ENCODE measurements around the gene CYBRD1. TPM values are rescaled to one million over a fixed set of nuclear protein-coding genes. Genes with fewer than 3 reads are reported as not detected.
A peak's percentile ranks its signal among the peaks of the same experiment; 100 is the strongest.

The CYBRD1 gene
- total and polyA plus RNA-seq, 7 donors, result 12.3 to 47.3 (median 15.2) TPM

- ATAC-seq (no peak), DNase-seq (no peak)
- Histone ChIP-seq H3K9me3 (no peaks in the 10 kb centered on the region), H3K4me3 (no peak overlapping the region), H3K36me3 (ENCODE audit: insufficient read depth in 1 of 2, low read depth in 1 of 2) (no peaks in the 10 kb centered on the region), H3K27ac (no peak overlapping the region), H3K4me1 (no peaks in the 10 kb centered on the region), H3K27me3 (ENCODE audit: insufficient read depth in 3 of 3, low read length in 2 of 3) (no peaks in the 10 kb centered on the region)
- TF ChIP-seq CTCF (IDR thresholded peaks at IDR 0.05), result no peak
- 20 to 59% (median 31%) methylated on average over 3 of the region's 3 CpGs for WGBS, 3 donors
- intact Hi-C loops (cut with DNase I), result no loop called here
These were observed 45.8 kb downstream of the CYBRD1 start for GRCh38 chr2:171568089-171568488.

- DNase-seq, result no peak
- WGBS, 3 donors, result 66 to 76% (median 73%) methylated on average over 7 of the region's 7 CpGs
- Histone ChIP-seq H3K9me3 (no peaks in the 10 kb centered on the region), H3K4me3 (no peak overlapping the region), H3K36me3 (ENCODE audit: insufficient read depth in 1 of 2, low read depth in 1 of 2) (no peaks in the 10 kb centered on the region), H3K27me3 (ENCODE audit: insufficient read depth in 3 of 3, low read length in 2 of 3) (no peaks in the 10 kb centered on the region), H3K4me1 (no peaks in the 10 kb centered on the region), H3K27ac (no peak overlapping the region)
- no peak for ATAC-seq
- no peak for TF ChIP-seq CTCF (IDR thresholded peaks at IDR 0.05)
- intact Hi-C loops (cut with DNase I), result loop anchor here in 1 of 2 donors (10.0 kb wide), 1 partner anchor 563 kb away; no protein-coding TSS in a partner anchor
These were observed 49.4 kb downstream of the CYBRD1 start for GRCh38 chr2:171571721-171572120.

GRCh38 chr2:171574149-171574795, 52.0 kb downstream of the CYBRD1 start:
- Histone ChIP-seq H3K36me3 (ENCODE audit: insufficient read depth in 1 of 2, low read depth in 1 of 2) (no peaks in the 10 kb centered on the region), H3K27ac (no peak overlapping the region), H3K4me1 (no peaks in the 10 kb centered on the region), H3K4me3 (no peak overlapping the region), H3K27me3 (ENCODE audit: insufficient read depth in 3 of 3, low read length in 2 of 3) (no peaks in the 10 kb centered on the region), H3K9me3 (no peaks in the 10 kb centered on the region)
- intact Hi-C loops (cut with DNase I), result loop anchor here in 1 of 2 donors (10.0 kb wide), 1 partner anchor 561 kb away; no protein-coding TSS in a partner anchor
- 24 to 26% (median 25%) methylated on average over 21 of the region's 21 CpGs for WGBS, 3 donors
- peak; percentile 93 for TF ChIP-seq CTCF (IDR thresholded peaks at IDR 0.05)
- ATAC-seq, result peak; percentile 67 to 90 (median 81)
- peak; percentile 74 to 88 for DNase-seq

- WGBS, 3 donors, result 62 to 74% (median 68%) methylated on average over 5 of the region's 5 CpGs
- intact Hi-C loops (cut with DNase I), result loop anchor here in 1 of 2 donors (10.0 kb wide), 1 partner anchor 559 kb away; no protein-coding TSS in a partner anchor
- no peak for ATAC-seq
These were observed 53.3 kb downstream of the CYBRD1 start for GRCh38 chr2:171575606-171576005.

More at GRCh38 chr2:171575606-171576005, 53.3 kb downstream of the CYBRD1 start:
- no peak for TF ChIP-seq CTCF (IDR thresholded peaks at IDR 0.05)
- no peak for DNase-seq
- no peaks in the 10 kb centered on the region for H3K4me1 ChIP-seq
- no peak overlapping the region for H3K27ac ChIP-seq
- no peak overlapping the region for H3K4me3 ChIP-seq
- H3K27me3 ChIP-seq (ENCODE audit: insufficient read depth in 3 of 3, low read length in 2 of 3), result no peaks in the 10 kb centered on the region
- H3K36me3 ChIP-seq (ENCODE audit: insufficient read depth in 1 of 2, low read depth in 1 of 2), result no peaks in the 10 kb centered on the region
- H3K9me3 ChIP-seq, result no peaks in the 10 kb centered on the region

All from psoas muscle (tissue), 8 donors.